Transverse colon (tissue), 4 donors: ENCODE results near the gene ANKRD44. TPM values are rescaled to one million over a fixed set of nuclear protein-coding genes. Genes with fewer than 3 reads are reported as not detected.

Experiments
- DNase-seq: peaks from one replicate; pipeline ENCODE4 v3.0.0-alpha.2; 2019
- H3K27ac ChIP-seq, 4 donors: fragments of 200-600 bp; sonication (generic); 2 replicates each; pipeline ENCODE4 v1.5.1; 2016 to 2018; ENCODE audit warnings: inconsistent platforms in 4 of 4
- H3K27me3 ChIP-seq: fragments of 200-600 bp; sonication (generic); 2 replicates; pipeline ENCODE4 v1.5.1; 2017; ENCODE audit warnings: inconsistent platforms
- H3K36me3 ChIP-seq, 4 donors: fragments of 200-600 bp; sonication (generic); 2 replicates each; pipeline ENCODE4 v1.5.1; 2017 to 2019; ENCODE audit warnings: inconsistent platforms in 4 of 4
- H3K4me1 ChIP-seq, 4 donors: fragments of 200-600 bp; sonication (generic); 2 replicates each; pipeline ENCODE4 v1.5.1; 2017 to 2020; ENCODE audit warnings: inconsistent platforms in 4 of 4
- H3K4me3 ChIP-seq, 4 donors: fragments of 200-600 bp; sonication (generic); 1 replicate in 1 of 4; 2 replicates in 3 of 4; pipeline versions ENCODE4 v1.5.1 to v1.6.1; 2017 to 2019; ENCODE audit warnings: inconsistent platforms in 4 of 4
- H3K9me3 ChIP-seq, 2 donors: fragments of 200-600 bp; sonication (generic); 2 replicates each; pipeline ENCODE4 v1.5.1; 2017 to 2019; ENCODE audit warnings: inconsistent platforms in 2 of 2
- CTCF ChIP-seq, 5 experiments: fragments of 200-600 bp in 3 of 5; fragments of 450-650 bp in 2 of 5; sonication (generic) in 3 of 5; IDR thresholded peaks; 1 replicate in 2 of 5; 2 replicates in 3 of 5; pipeline ENCODE4 v1.5.1; 2016 to 2017; ENCODE audit warnings: antibody characterized with exemption in 5 of 5, inconsistent platforms in 3 of 5, mild to moderate bottlenecking in 2 of 5, moderate library complexity in 1 of 5
- EP300 ChIP-seq: sonication (generic); formaldehyde crosslinking; IDR thresholded peaks from one replicate; pipeline ENCODE4 v1.6.1; 2017; ENCODE audit warnings: antibody characterized with exemption, low read depth
- POLR2A ChIP-seq: fragments of 450-650 bp; IDR thresholded peaks from one replicate; pipeline ENCODE4 v1.6.1; 2016; ENCODE audit warnings: antibody characterized with exemption, mild to moderate bottlenecking, moderate library complexity
- POLR2AphosphoS5 ChIP-seq, 3 donors: sonication (generic); formaldehyde crosslinking; IDR thresholded peaks; one replicate each; pipeline ENCODE4 v1.6.1; 2016; ENCODE audit warnings: antibody characterized with exemption in 3 of 3
- WGBS, 2 donors: methylation state at CpG; one replicate each; pipeline ENCODE4 v1.1.5; 2018; ENCODE audit warnings: low coverage in 1 of 2; 5-methylcytosine and 5-hydroxymethylcytosine counted together
- in situ Hi-C, 4 donors: fragments of 200-750 bp; cut with MboI; loops; one replicate each; pipeline versions ENCODE4 v1.15.0 to v1.15.1; 2017; ENCODE audit warnings: low sequenced_read_pairs in 3 of 4, low pct_ligation_motif_present in 1 of 4, low pct_unique_long_range_greater_than_20kb in 1 of 4
- intact Hi-C: fragments of 100-400 bp; cut with DNase I; formaldehyde crosslinking; loops from one replicate; pipeline ENCODE4 v1.15.1; 2023; ENCODE audit warnings: low total_unique reads
- total RNA-seq, 4 donors: library from RNA; depleted of rRNA; stranded (reverse); fragments of >200 nt; gene quantifications; one replicate each; pipeline ENCODE4 v1.1.0, GENCODE V29; 2016

Gene ANKRD44
- total RNA-seq, 4 donors from 2014 or later, result 13.9 to 46.8 (median 27.5) TPM

- TF ChIP-seq POLR2AphosphoS5 (IDR thresholded peaks at IDR 0.05) (no peak), EP300 (no peak), CTCF (IDR thresholded peaks at IDR 0.05) (no peak), POLR2A (no peak)
- no peaks in the 10 kb centered on the region for H3K27me3 ChIP-seq
- in situ Hi-C loops, result no loop called here
- DNase-seq, result no peak
- intact Hi-C loops, result no loop called here
- no peaks in the 10 kb centered on the region for H3K36me3 ChIP-seq
- WGBS, 2 donors, result 83% methylated on average over 1 to 10 of the region's 10 CpGs
- no peaks in the 10 kb centered on the region for H3K9me3 ChIP-seq
- H3K27ac ChIP-seq, result no peak overlapping the region
- peaks cover 0 to 4% (median 0%) of the 10 kb centered on the region in 4 donors for H3K4me1 ChIP-seq
- no peak overlapping the region for H3K4me3 ChIP-seq
Observed at GRCh38 chr2:197090742-197091367, 219.7 kb downstream of the ANKRD44 start.

GRCh38 chr2:197089655-197090054 is 220.9 kb downstream of the ANKRD44 start:
- 89 to 100% methylated on average over 1 to 2 of the region's 2 CpGs for WGBS, 2 donors
- no peaks in the 10 kb centered on the region for H3K9me3 ChIP-seq
- peaks cover 0 to 4% (median 0%) of the 10 kb centered on the region in 4 donors for H3K4me1 ChIP-seq
- H3K4me3 ChIP-seq, result no peak overlapping the region
- H3K36me3 ChIP-seq, result no peaks in the 10 kb centered on the region
- intact Hi-C loops, result no loop called here
- no peak overlapping the region for H3K27ac ChIP-seq
- no peaks in the 10 kb centered on the region for H3K27me3 ChIP-seq
- no peak for DNase-seq
- in situ Hi-C loops, result no loop called here
- TF ChIP-seq POLR2AphosphoS5 (IDR thresholded peaks at IDR 0.05), result no peak
- no peak for TF ChIP-seq EP300
- TF ChIP-seq POLR2A, result no peak
- no peak for TF ChIP-seq CTCF (IDR thresholded peaks at IDR 0.05)

DNA sequence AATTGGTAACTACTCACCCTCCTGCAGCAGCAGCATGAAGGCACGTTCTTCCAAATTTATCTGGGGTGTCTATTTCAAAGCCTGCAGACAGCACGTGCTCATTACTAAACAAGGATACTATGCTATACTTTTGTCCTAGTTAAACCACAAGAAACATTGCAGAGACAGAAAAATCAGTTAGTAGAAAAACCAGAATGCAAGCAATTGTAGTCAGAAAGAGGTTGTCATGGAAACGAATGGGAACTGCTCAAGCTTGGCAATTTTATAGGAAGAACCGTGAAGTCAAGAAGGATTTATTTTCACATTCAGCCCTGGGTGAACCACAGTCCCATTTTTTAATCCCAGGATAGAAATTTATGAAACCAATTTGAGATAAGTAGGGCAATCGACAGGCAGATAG is 221.9 kb downstream of the ANKRD44 start:
- no peak overlapping the region for H3K4me3 ChIP-seq
- no peaks in the 10 kb centered on the region for H3K27me3 ChIP-seq
- WGBS, 2 donors, result 71 to 83% methylated on average over 5 of the region's 5 CpGs
- no peaks in the 10 kb centered on the region for H3K36me3 ChIP-seq
- TF ChIP-seq POLR2A (no peak), POLR2AphosphoS5 (IDR thresholded peaks at IDR 0.05) (no peak), CTCF (IDR thresholded peaks at IDR 0.05) (no peak), EP300 (no peak)
- H3K27ac ChIP-seq, result no peak overlapping the region
- peaks cover 0 to 4% (median 0%) of the 10 kb centered on the region in 4 donors for H3K4me1 ChIP-seq
- intact Hi-C loops (no loop called here), in situ Hi-C loops (no loop called here)
- DNase-seq, result no peak
- no peaks in the 10 kb centered on the region for H3K9me3 ChIP-seq

GRCh38 chr2:197086500-197086899 is 224.1 kb downstream of the ANKRD44 start:
- no peak for TF ChIP-seq CTCF (IDR thresholded peaks at IDR 0.05)
- TF ChIP-seq POLR2AphosphoS5 (IDR thresholded peaks at IDR 0.05), result no peak
- no peak for TF ChIP-seq POLR2A
- TF ChIP-seq EP300, result no peak
- WGBS, 2 donors, result 78% methylated on average over 4 of the region's 4 CpGs
- no peak for DNase-seq
- H3K36me3 ChIP-seq, result no peaks in the 10 kb centered on the region
- intact Hi-C loops, result no loop called here
- H3K27ac ChIP-seq, result no peak overlapping the region
- no peak overlapping the region for H3K4me3 ChIP-seq
- H3K27me3 ChIP-seq, result no peaks in the 10 kb centered on the region
- no peaks in the 10 kb centered on the region for H3K4me1 ChIP-seq
- in situ Hi-C loops, result no loop called here
- no peaks in the 10 kb centered on the region for H3K9me3 ChIP-seq
